SH-SY5Y (cell line): ENCODE measurements around the gene COL6A1.

ENCODE experiments used
- GATA2 ChIP-seq: IDR thresholded peaks from 2 replicates; pipeline ENCODE4 v1.6.1; 2011; ENCODE audit warnings: mild to moderate bottlenecking, low read depth, low read length
- GATA3 ChIP-seq: IDR thresholded peaks from 2 replicates; pipeline ENCODE4 v1.6.1; 2011; ENCODE audit warnings: low read depth, mild to moderate bottlenecking, low read length, moderate library complexity

- TF ChIP-seq GATA3 (no peak), GATA2 (no peak)
Measured at GRCh38 chr21:45957981-45958600, 23.5 kb upstream of the COL6A1 start.
